ENCODE data around the gene HEY2. TPM values are rescaled to one million over a fixed set of nuclear protein-coding genes. Genes with fewer than 3 reads are reported as not detected.

HEY2 gene
- polyA plus RNA-seq, 2 of the 4 experiments (the other 2 are of a cell fraction) = 0.09 TPM; not detected in 1

GRCh38 chr6:125745281-125746018 is 4.0 kb upstream of the HEY2 start:
- ChIA-PET POLR2A (no interaction called here), CTCF (no interaction called here)
- Histone ChIP-seq H3K9me3 (no peaks in the 10 kb centered on the region; the same call in 2 of the 3 replicates), H3K4me2 (no peak overlapping the region), H3K27ac (no peak overlapping the region), H3K4me1 (peaks cover 23% of the 10 kb centered on the region; the same call in 2 of the 3 replicates), H3K4me3 (no peak overlapping the region)
- TF ChIP-seq, protein P1, sequence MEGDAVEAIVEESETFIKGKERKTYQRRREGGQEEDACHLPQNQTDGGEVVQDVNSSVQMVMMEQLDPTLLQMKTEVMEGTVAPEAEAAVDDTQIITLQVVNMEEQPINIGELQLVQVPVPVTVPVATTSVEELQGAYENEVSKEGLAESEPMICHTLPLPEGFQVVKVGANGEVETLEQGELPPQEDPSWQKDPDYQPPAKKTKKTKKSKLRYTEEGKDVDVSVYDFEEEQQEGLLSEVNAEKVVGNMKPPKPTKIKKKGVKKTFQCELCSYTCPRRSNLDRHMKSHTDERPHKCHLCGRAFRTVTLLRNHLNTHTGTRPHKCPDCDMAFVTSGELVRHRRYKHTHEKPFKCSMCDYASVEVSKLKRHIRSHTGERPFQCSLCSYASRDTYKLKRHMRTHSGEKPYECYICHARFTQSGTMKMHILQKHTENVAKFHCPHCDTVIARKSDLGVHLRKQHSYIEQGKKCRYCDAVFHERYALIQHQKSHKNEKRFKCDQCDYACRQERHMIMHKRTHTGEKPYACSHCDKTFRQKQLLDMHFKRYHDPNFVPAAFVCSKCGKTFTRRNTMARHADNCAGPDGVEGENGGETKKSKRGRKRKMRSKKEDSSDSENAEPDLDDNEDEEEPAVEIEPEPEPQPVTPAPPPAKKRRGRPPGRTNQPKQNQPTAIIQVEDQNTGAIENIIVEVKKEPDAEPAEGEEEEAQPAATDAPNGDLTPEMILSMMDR (IDR thresholded peaks at IDR 0.05) = no peak
- TF ChIP-seq, protein P2, sequence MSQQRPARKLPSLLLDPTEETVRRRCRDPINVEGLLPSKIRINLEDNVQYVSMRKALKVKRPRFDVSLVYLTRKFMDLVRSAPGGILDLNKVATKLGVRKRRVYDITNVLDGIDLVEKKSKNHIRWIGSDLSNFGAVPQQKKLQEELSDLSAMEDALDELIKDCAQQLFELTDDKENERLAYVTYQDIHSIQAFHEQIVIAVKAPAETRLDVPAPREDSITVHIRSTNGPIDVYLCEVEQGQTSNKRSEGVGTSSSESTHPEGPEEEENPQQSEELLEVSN (IDR thresholded peaks at IDR 0.05; ENCODE audit: borderline replicate concordance, low read depth) = no peak
- no peak for TF ChIP-seq BCL3 (IDR thresholded peaks at IDR 0.05)
- WGBS (ENCODE audit: missing lambda C conversion rate) = 70% methylated on average over 6 of the region's 6 CpGs
- FAIRE-seq = no peak
- no peak for ATAC-seq
- no peak for DNase-seq (ENCODE audit: low read depth in 1 of 2, low spot score in 1 of 2)

DNA sequence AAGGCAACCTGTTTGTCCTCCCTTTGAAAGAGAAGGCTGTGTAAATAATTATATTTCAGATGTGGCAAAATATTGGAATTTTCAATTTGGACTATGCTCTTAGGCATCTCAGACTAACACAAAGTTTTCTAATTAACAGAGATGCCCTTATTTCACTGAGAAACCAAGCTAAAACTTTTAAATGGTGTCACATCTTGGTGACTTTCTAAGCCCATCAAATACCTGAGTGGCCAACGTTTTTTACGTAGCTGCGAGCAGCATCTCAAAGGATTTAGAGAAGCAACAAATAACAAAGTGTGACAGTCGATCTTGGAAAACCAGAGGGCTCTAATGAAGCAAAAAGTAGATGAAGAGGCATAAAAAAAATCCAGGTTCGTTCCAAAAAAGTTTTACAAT is 3.4 kb upstream of the HEY2 start:
- TF ChIP-seq ZFP36 (IDR thresholded peaks at IDR 0.05; ENCODE audit: borderline replicate concordance, partially characterized antibody) (no peak), ZSCAN20 (CRISPR knock-in tag; IDR thresholded peaks at IDR 0.05) (no peak), FOSB (CRISPR knock-in tag; IDR thresholded peaks at IDR 0.05) (no peak), CBX2 (IDR thresholded peaks at IDR 0.05; ENCODE audit: borderline replicate concordance, low read depth) (no peak), JUN (IDR thresholded peaks at IDR 0.05) (no peak), ZC3H11A (IDR thresholded peaks at IDR 0.05) (no peak), JUNB (IDR thresholded peaks at IDR 0.05) (no peak), HOXA7 (CRISPR knock-in tag; IDR thresholded peaks at IDR 0.05) (no peak), BHLHE40 (IDR thresholded peaks at IDR 0.05; ENCODE audit: low read depth, low read length) (no peak), POLR2A (IDR thresholded peaks at IDR 0.05; ENCODE audit: low read length) (no peak), FOSL2 (IDR thresholded peaks at IDR 0.05) (no peak), FOSL2 (CRISPR knock-in tag; IDR thresholded peaks at IDR 0.05) (no peak), MYC (IDR thresholded peaks at IDR 0.05; ENCODE audit: borderline replicate concordance, low read length) (no peak), EHF (CRISPR knock-in tag; IDR thresholded peaks at IDR 0.05) (no peak), NPAS2 (CRISPR knock-in tag; IDR thresholded peaks at IDR 0.05; ENCODE audit: borderline replicate concordance) (no peak), RARB (CRISPR knock-in tag; IDR thresholded peaks at IDR 0.05) (no peak), CEBPB (IDR thresholded peaks at IDR 0.05) (no peak), HOXB13 (CRISPR knock-in tag; IDR thresholded peaks at IDR 0.05; ENCODE audit: low read depth) (no peak), RNF2 (IDR thresholded peaks at IDR 0.05; ENCODE audit: borderline replicate concordance, low read depth) (no peak), ESRRA (IDR thresholded peaks at IDR 0.05; ENCODE audit: borderline replicate concordance, low read length) (no peak)
- TF ChIP-seq, protein P2 (IDR thresholded peaks at IDR 0.05; ENCODE audit: borderline replicate concordance, low read depth) = no peak
- Histone ChIP-seq H3K27ac (no peak overlapping the region), H3K4me1 (peaks cover 23% of the 10 kb centered on the region; the same call in 2 of the 3 replicates), H3K9me3 (no peaks in the 10 kb centered on the region; the same call in 2 of the 3 replicates), H3K4me2 (no peak overlapping the region), H3K4me3 (no peak overlapping the region)
- POLR2A ChIA-PET = no interaction called here
- CTCF ChIA-PET = no interaction called here
- 74% methylated on average over 5 of the region's 5 CpGs for WGBS (ENCODE audit: missing lambda C conversion rate)
- DNase-seq (ENCODE audit: low read depth in 1 of 2, low spot score in 1 of 2) (no peak), ATAC-seq (no peak), FAIRE-seq (no peak)

Measured in A549 (cell line).